Fibroblast of skin of scalp (primary cell): Measurements from ENCODE around the gene PDE6C.

ENCODE experiments used
- DNase-seq: peaks from one replicate; pipeline ENCODE4 v3.0.0-alpha.2; 2013

PDE6C gene

DNA sequence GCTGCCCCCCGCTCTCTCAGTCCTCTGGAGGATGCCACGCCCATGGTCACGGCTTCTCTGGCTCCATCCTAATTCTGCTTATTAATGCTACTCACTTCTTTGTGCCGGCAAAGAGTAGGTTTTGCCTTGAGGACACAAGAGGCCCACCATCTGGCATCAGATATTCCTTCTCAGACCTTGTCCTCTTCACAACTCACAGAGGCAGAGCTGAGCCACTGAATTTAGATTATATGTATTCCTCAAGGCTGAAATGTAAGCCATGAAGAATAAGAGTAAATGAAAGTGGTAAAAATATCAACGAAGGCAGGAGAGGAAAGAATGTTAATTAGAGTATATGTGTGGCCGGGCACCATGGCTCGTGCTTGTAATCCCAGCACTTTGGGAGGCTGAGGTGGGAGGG is 17.8 kb upstream of the PDE6C start:
- no peak for DNase-seq

DNA sequence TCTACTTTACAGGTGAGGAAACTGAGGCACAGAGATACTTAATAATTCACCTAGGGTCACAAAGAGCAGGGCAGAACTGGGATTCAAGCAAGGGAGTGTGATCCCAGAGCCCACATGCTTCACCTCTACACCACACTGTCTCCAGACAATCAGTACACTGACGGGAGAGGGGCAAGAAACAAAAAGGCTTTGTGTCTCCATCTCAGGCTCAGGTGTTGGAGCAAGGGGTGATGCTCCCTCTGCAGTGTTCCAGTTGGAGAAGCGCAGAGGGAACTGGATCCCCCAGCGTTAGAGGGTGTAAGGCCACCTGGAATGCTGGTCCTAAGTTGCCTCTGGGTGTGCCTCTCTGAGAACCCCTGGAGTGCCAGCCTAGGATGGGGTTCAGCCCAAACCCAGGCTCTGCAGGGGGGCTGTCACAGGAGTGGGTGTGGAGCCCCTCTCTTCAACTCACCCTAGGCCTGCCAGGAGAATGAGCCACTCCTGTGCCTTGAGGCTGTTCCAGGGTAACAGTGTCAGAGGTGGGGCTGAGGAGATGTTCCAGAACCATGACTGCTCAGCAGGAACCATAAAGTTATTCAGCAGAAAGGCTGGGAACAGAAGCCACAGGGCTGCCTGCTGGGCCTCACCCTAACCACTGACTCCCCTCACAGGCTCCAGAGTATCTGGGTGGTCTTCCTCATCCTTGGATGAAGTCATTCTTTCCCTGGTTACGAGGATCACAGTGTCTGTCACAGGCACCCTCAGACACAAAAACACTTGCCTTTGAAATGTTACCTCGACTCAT is 16.8 kb upstream of the PDE6C start:
- peak; percentile 89 for DNase-seq

DNA sequence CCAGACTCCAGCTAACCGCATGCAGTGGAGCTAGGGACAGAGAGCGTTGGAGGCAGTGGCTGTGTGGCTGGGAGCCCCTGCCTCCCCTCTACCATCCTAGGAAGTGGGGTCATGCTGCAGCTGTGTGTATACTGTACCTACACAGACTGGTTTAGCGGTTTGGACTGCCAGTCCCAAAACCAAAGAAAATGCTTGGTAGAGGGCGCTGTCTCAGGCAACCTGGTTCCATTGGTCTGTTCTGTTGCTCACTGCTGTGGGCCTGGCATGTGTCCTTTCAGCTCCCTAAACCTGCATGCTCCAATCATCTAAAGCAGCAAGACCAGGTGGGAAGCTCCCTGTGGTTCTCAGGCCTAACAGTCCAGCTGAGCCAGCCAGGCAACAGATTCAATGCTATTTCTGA is 15.8 kb upstream of the PDE6C start:
- DNase-seq = no peak

DNA sequence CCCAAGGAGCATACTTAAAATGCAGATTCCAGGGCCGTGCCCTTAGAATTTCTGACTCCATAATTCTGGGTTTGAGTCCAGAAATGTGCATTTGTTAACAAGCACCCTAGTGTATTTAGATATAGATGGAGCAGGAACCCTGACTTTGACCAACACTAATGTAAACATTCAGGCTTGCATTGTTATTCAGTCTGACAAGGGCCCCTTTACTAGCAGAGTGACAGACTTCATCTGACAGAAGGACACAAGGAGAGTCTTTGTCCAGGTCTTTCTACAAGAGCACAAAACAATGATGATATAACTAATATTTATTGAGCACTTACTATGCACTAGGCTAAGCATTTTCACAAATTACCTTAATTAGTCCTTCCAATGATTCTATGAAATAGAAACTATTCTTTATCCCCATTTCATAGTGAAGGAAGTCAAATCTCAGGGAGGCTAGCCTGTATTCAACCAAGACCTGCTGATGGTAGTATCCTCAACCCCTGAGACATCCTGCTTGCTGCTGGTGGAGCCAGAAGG is 15.2 kb upstream of the PDE6C start:
- no peak for DNase-seq

DNA sequence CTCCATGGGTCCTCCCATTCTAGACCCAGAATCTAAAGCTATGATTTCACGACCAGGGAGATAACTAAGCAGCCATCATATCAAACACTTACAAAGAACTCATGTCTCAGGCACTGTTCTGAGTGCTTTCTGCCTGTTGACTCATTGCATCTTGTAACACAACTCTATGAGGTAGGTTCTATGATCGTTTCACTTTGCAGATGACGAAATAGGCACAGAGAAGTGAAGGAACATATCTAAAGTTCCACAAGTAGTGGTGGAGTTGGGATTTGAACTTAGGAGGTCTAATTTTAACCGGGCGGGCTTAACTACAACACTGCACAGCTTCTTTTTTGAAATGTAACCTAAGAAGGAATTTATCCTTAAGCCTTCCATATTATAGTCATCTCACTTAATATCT is 14.2 kb upstream of the PDE6C start:
- DNase-seq = no peak

DNA sequence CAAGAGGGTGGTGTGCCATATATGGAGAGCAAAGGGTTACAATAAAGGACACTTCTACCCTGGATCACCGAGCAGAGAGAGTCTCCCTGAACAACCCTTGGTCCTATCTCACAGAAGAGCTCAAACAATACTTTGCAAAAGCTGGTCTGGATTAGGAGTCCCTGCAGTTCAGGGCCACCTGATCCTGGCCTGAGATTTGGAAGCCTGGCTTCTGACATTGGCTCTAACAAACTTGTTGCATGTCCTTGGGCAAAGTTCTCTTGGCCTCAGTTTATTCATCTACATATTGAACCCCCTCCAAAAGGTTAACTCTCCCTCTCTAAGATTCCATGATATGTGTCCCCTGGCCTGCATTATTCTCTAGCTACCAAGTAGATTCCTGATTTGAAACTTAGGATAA is 13.0 kb upstream of the PDE6C start:
- DNase-seq = no peak

DNA sequence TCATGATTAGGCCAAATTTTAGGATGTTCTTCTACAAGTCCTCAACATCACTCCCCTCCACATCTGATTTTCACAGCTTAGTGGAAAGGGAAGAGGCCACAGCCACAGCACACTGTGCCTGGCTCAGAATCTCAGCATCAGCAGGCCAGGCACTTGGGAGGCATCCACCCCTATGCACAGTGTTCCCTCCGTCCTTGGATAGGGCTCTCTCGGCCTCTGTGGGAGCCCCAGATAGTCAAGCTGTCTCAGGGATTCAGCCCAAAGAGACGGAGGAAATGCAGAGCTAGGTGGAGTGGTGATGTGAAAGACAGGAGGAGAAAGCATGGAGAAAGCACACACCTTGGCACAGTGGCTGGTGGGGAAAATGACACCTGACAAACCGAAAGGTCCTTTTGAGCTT is 12.6 kb upstream of the PDE6C start:
- no peak for DNase-seq

DNA sequence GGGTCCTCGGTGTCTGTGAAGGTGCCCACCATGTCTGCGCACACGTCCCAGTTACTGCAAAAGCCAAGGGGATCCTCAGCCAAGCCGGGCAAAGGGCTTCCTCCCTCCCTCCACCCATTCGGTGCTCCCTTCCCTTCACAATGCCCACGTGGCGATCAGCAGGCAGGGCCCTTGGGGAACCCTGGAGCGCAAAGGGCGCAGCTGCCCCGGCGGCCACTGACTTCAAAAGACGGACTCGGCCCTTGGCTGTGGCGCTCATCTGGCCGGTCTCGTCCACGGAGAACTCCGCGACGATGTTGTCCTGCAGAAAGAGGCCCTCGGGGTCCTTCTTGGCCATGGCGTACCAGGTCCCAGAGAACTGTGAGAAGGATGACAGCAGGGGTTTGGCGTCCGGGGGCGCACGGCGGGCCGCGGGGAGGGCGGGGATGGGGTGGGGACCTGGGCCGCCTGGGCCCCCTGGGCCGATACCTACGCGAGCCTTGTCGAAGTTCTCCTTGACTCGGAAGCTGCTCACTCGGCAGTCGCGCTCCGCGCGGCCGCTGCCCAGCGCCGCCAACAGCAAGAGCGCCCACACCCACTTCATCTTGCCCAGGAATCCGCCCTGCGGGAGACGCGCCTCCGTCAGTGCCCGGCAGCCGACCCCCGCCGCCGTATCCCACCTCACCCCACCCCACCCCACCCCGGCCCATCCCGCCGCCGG is 11.7 kb upstream of the PDE6C start:
- peak; percentile 50 for DNase-seq

DNA sequence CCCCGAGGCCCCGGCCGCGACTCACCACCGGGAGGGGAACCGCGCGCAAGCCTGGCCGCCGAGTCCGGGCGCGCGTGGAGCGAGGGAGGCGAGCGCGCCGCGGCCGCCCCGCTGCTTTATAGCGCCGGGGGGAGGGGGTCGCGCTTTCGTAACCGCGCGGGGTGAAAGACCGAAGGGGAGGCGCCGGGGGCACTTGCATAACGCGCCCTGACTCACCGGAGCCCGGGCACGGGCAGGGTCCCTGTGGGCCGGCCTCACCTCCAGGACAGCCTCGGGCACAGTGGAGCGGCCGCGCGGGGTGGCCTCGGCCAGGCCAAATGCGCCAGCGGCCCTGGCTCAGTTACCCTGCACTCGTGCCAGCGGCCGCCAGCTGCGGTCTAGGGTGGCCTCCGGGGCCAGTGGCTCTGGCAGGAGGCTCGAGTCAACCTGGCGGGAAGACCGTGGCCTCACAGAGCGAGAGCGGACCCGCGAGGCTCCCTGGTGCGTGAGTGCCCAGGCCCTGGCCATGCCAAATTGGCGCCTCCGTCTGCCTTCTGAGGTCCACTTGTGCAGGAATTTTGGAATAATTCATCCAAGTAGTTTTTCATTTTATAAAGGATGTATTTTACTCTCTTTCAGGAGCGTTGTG is 11.1 kb upstream of the PDE6C start, which contains the start of gene RBP4:
TSS of gene RBP4 (minus strand) at position 90 of the 628 bp plus-strand sequence. CDS start 207 bp downstream, outside the sequence.
- DNase-seq = peak; percentile 21

DNA sequence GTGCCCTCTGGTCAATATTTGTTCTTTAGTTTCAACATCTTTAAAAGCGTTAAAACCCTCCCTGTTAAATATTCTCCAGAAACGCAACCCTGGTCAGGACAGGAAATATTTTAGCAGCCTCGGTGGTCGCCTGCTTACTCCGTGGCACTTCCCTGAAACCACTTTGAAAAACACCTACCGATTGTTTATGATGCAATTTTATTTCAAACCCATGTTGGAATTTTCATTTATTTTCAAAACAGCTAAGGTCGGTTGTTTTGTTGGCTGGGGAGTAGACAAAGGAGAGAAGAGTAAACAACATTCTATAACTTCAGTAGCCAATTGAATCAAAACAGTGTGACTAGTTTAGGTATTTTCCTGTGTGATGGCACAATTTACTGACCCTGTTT is 10.6 kb upstream of the PDE6C start:
- DNase-seq = no peak

DNA sequence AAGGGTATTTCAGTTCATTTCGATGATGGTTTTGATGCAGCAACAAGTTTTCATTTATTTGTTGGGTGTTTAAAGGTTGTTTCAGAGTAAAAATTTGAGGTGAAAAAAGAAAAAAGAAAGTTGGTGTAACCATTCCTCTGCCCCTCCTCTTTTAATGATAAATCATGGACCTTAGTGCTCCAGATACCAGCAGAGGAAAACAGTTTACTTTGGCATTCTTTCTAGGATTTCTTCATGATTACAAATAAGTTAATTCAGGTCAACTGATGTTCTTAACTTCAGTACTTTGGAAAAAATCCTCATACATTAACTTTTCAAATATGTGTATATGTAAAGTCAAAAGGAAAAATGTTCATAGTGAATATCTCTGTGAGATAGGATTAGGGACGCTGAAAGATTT is 9.3 kb upstream of the PDE6C start:
- DNase-seq = peak; percentile 9

DNA sequence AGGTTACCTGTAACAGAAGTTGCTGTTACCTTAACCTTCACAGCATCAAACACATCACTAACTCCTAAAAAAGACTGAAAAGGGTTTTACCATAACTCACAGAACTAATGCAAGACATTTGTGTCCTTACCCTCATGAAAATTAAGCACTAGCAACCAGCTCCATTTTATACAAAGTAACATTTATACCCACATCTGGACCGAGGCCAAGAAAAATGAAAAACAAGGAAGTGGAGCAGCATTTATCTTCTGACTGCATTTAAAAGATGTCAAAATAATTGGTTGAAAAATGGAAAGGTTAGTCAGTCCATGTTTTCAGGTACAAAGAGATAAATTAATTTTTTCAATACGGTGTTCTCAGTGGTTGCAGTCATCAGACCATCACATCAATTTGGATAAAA is 8.2 kb upstream of the PDE6C start:
- peak; percentile 11 for DNase-seq

DNA sequence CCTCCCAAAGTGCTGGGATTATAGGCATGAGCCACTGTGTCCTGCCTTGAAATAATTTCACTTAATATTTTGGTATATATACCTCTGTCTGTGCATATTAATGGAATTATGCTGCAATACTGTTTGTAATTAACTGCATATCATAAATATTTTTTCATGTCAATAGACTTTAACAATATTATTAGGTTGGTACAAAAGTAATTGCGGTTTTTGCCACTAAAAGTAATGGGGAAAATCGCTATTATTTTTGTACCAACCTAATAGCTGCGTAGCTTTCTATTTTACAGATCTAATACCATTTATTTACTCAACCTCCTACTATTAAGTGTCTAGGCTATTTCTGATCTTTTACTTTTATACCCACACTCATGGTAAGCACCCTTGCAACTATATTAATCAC is 3.9 kb upstream of the PDE6C start:
- no peak for DNase-seq

DNA sequence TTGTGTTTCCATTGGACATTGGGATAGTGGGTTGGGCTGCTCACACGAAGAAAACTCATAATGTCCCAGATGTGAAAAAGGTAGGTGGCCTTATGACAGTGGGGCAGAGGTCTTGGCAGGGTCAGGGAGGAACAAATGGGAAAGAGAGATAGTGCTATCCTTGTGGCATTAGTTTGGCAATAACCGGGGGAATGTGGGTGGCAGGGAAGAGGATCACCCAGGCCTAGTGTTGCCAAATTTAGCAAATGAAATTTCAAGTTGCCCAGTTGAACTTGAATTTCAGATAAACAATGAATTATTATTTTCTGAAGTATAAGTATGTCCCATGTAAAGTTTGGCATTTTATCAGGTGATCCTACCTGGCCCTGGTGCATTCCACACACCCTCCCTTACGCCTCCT is 789 bp downstream of the PDE6C start:
- no peak for DNase-seq

DNA sequence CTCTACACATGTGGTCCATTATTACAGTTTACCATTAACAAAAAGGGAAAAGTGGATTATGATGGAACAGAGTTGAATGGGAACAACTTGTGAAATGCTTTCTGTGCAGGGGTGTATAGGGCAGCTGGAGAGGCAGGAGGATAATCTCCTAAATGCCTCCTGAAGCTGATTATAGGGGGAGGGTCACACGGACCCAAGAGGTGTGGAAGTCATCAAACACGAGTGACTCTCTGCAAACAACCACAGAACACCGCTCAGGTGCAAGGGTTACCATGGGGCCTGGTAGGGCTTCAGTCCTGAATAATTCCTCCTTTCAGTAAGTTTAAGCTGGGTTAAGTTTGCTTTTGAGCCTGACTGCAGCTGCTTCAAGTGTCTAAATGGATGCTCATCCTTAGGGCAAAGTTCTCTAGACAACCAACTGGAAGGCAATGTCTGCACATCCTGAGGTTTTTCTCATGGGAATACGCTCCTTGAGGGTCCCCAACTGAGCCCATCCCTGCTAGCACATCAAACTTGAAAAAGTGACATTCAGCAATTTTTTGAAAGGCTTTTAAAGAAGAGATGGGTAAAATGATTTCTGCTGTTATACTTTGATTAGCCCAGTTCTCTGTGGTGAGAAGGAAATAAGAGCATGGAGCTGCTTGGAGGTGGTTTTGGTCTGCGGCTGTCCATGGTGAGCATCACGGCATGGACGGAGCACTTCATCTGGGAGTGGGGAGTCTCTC is 1.9 kb downstream of the PDE6C start:
- DNase-seq = no peak

DNA sequence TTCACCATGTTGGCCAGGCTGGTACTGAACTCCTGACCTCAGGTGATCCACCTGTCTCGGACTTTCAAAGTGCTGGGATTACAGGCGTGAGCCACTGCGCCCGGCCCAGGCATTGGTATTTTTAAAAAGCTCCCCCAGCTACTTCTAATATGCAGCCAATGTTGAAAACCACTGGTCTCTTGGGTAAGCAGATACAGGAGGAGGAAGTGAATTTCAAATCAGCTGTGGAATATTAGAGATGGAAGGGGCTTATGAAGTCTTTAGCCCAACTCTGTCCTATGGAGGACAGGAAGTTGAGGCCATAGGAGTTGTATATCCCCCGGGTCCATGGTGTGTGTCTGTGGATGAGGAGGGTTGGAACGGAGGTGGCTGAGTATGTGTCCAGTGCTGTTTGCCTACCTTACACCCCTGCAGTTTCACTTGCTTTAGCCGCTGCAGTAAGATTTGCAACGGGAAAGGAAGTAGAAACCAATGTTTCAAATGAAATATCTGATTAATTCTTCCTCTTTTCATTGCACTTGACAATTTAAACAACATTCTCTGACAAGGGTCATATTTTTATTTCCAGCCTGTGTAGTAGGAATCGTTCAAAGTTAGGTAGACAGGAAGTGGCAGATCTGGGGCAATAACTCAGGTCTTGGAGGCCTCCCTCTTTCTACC is 3.4 kb downstream of the PDE6C start:
- DNase-seq = no peak

DNA sequence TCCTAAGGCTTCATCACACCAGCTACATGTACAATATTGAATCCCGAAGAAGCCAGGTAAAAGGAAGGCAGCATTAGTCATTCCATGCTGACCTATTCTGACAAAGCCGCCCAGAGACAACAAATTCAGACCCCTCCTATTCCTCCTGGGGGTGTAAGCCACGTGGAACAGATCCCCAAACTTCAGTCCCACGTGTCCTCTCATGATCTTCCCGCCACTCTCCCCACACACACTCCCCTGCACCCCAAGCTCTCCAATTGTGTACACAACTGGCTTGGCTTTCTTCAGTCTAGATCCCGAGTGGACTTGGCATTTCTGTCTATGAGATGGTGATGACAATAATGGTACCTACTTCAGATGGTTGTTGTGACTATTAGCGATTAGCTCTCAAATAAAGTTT is 8.6 kb downstream of the PDE6C start:
- DNase-seq = no peak

DNA sequence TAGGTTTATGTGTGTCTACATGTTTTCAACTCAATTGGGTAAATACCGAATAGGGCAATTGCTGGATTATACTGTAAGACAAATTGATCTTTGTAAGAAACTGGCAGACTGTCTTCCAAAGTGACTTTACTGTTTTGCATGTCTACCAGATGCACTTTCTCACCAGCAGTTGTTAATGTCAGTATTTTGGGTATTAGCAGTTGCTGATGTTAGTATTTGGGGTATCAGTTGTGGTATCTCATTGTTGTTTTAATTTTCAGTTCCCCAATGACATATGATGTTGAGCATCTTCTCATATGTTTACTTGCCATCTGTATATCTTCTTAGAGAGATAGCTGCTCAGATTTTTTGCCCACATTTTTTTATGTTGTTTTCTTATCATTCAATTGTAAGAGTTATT is 10.6 kb downstream of the PDE6C start:
- DNase-seq = no peak

DNA sequence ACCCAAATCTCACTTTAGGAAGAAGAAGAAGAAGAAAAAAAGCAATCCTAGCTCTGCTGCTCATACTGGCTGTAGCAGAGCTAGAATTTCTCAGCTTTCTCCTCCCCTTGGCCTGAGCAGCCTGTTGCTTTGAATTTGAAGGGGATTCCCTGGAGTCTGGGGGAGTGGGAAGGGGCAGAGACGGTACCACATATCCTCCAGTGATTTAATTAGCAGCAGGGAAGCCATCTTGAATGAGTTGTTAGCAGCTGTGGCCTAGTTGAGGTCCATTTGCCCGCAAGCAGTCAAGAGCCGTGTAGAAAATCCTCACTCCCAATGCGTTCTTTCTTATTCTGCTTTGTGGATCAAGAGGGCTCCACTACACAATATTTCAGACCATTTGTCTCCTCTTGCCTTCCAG is 16.5 kb downstream of the PDE6C start:
- DNase-seq = no peak

DNA sequence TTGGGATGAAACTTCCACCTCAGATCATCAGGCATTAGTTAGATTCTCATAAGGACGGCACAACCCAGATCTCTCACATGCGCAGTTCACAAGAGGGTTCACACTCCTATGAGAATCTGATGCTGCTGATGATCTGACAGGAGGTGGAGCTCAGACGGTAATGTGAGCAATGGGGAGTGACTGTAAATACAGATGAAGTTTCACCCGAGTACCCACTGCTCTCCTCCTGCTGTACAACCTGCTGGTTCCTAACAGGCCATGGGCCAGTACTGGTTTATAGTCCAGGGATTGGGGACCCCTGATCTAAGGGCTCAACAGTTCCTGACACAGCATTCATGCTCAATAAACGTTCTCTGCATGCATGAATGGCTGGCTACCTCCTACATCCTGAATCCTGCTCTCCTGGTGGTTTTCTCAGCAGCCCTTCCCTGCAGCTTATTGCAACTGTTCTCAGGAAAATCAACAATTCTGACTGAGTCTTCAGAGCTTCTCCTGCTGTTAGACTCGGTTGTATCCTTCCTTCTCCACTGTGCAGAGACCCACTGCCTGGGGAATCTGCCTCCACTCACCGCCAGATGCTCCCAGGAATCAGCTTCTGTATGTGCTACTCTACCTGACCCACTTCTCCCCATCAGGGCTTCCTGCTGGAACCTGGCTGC is 17.4 kb downstream of the PDE6C start:
- DNase-seq = no peak

DNA sequence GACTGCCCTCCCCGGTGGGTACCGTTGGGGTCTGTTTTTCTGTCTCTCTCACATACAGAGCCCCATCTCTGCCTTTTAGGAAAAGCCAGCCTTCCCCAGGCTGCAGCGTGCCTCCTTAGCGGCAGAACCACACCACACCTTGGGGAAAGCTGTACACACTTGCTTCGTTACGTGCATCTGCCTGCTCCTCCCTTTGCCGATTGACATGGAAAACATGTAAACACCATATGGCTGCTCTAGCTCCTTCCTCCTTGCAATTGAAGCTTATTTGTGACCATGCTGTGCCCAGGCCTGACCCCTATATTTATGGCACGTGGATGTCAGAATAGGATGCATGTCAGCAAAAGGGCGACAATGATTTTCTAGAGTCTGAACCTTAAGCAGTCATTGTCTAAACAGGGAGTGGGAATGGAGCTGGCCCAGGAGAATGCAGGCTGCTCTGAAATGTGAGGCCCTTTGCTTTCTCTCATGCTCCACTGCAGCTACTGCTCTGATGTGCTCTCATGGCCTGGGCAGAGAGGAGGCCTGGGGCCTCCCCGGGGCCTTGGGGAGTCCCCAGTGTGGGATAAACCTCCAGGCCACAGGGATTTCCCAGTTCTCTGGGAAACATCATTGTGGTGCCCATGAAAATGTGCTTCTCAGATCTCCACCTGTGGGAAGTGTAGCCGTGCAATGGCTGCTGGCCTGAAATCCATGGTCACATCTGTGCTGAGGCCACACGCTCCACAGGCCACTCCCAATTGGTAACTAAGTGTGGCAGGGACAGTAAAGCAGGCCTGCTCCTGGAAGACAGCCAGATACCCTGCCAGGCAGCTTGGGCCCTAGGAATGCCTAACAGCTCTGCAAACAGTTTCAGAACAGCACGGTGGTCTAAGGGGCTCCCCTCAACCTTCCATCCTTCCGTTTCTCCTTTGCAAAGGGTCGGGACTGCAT is 18.6 kb downstream of the PDE6C start:
- DNase-seq = no peak
